ENCODE measurements around the gene LBHD1. TPM values are rescaled to one million over a fixed set of nuclear protein-coding genes. Genes with fewer than 3 reads are reported as not detected.
A peak's percentile ranks its signal among the peaks of the same experiment; 100 is the strongest.

The LBHD1 gene
- total and polyA plus RNA-seq, 2 of the 13 experiments (the other 11 are each of a cell fraction or from before 2014, with no cell fraction given), result 3.2 to 3.7 TPM

DNA sequence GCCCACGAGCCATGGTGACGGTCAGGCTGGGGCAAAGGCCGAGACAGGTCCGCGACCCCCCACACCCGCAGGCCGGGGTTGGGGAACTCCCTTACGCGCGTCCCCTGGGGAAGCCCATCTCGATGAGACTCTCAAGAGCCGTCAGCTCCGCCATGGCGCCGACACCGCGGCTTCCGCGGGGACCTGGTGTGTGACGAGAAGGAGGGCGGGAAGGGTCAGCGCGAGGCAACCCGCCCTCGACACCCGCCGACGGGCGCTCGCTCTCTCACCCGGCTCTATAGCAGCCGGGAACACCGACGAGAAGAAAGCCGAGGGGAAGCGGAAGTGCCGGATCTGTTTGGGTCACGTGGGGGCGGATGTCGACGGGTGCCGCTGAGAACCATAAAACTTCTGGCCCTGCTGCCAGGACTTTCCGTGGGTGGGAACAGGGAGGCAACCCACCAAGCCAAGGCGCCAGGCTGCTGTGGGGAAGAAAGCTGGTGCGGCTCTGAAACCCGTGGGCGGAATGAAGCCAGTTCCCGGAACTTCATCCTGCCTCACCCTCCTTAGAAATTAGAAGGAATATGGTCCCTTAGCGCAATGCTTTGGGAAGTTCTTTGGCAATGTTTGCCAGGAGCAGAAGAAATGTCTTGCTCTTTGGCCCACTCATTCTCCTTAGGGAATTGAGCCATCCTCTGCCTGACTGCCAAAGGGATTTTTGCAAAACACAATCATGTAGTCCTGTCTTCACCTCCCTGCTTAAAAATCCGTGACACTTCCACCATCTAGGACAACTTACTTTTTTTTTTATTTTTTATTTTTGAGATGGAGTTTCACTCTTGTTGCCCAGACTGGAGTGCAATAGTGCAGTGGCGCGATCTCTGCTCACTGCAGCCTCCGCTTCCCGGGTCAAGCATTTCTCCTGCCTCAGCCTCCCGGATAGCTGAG lies 7.0 kb upstream of the LBHD1 start, which contains the start of gene UBXN1 (continued):
- no peak for TF ChIP-seq ZBTB8A (CRISPR knock-in tag; IDR thresholded peaks at IDR 0.05; ENCODE audit: borderline replicate concordance, low read depth)
- TF ChIP-seq CCAR2 (optimal IDR thresholded peaks at IDR 0.05; ENCODE audit: low read depth, low read length), result peak; percentile 36
- no peak for TF ChIP-seq ZKSCAN1 (IDR thresholded peaks at IDR 0.05; ENCODE audit: low read length)
- no peak for TF ChIP-seq RCOR2 (CRISPR knock-in tag; IDR thresholded peaks at IDR 0.05)
- TF ChIP-seq ZFP36 (IDR thresholded peaks at IDR 0.05; ENCODE audit: borderline replicate concordance, low read depth, low read length, partially characterized antibody), result no peak
- TF ChIP-seq ZNF143 (CRISPR knock-in tag; IDR thresholded peaks at IDR 0.05), result peak; percentile 12; the same call in 1 of the 2 replicates
- TF ChIP-seq HDAC1 (CRISPR knock-in tag; IDR thresholded peaks at IDR 0.05), result peak; percentile 90
- no peak for TF ChIP-seq SMARCC2 (IDR thresholded peaks at IDR 0.05)
- TF ChIP-seq NCOA1 (CRISPR knock-in tag; IDR thresholded peaks at IDR 0.05), result no peak
- TF ChIP-seq, protein P1, sequence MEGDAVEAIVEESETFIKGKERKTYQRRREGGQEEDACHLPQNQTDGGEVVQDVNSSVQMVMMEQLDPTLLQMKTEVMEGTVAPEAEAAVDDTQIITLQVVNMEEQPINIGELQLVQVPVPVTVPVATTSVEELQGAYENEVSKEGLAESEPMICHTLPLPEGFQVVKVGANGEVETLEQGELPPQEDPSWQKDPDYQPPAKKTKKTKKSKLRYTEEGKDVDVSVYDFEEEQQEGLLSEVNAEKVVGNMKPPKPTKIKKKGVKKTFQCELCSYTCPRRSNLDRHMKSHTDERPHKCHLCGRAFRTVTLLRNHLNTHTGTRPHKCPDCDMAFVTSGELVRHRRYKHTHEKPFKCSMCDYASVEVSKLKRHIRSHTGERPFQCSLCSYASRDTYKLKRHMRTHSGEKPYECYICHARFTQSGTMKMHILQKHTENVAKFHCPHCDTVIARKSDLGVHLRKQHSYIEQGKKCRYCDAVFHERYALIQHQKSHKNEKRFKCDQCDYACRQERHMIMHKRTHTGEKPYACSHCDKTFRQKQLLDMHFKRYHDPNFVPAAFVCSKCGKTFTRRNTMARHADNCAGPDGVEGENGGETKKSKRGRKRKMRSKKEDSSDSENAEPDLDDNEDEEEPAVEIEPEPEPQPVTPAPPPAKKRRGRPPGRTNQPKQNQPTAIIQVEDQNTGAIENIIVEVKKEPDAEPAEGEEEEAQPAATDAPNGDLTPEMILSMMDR (CRISPR knock-in tag; IDR thresholded peaks at IDR 0.05), result no peak
- TF ChIP-seq ZNF605 (CRISPR knock-in tag; IDR thresholded peaks at IDR 0.05), result peak; percentile 82
- no peak for TF ChIP-seq ZNF367 (CRISPR knock-in tag; IDR thresholded peaks at IDR 0.05; ENCODE audit: borderline replicate concordance)
- peak; percentile 69; the same call in 1 of the 2 replicates for TF ChIP-seq HNRNPL (IDR thresholded peaks at IDR 0.05; ENCODE audit: low read depth, low read length)
- TF ChIP-seq, protein P2, sequence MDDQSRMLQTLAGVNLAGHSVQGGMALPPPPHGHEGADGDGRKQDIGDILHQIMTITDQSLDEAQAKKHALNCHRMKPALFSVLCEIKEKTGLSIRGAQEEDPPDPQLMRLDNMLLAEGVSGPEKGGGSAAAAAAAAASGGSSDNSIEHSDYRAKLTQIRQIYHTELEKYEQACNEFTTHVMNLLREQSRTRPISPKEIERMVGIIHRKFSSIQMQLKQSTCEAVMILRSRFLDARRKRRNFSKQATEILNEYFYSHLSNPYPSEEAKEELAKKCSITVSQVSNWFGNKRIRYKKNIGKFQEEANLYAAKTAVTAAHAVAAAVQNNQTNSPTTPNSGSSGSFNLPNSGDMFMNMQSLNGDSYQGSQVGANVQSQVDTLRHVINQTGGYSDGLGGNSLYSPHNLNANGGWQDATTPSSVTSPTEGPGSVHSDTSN (CRISPR knock-in tag; IDR thresholded peaks at IDR 0.05; ENCODE audit: borderline replicate concordance), result no peak
- no peak for TF ChIP-seq RFX1 (IDR thresholded peaks at IDR 0.05)
- TF ChIP-seq, protein P3, sequence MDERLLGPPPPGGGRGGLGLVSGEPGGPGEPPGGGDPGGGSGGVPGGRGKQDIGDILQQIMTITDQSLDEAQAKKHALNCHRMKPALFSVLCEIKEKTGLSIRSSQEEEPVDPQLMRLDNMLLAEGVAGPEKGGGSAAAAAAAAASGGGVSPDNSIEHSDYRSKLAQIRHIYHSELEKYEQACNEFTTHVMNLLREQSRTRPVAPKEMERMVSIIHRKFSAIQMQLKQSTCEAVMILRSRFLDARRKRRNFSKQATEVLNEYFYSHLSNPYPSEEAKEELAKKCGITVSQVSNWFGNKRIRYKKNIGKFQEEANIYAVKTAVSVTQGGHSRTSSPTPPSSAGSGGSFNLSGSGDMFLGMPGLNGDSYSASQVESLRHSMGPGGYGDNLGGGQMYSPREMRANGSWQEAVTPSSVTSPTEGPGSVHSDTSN (CRISPR knock-in tag; IDR thresholded peaks at IDR 0.05), result no peak
- TF ChIP-seq MZF1 (CRISPR knock-in tag; IDR thresholded peaks at IDR 0.05; ENCODE audit: borderline replicate concordance), result no peak
- no peak for TF ChIP-seq ZNF432 (CRISPR knock-in tag; IDR thresholded peaks at IDR 0.05; ENCODE audit: borderline replicate concordance)
- TF ChIP-seq, protein P4, sequence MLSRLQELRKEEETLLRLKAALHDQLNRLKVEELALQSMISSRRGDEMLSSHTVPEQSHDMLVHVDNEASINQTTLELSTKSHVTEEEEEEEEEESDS (CRISPR knock-in tag; IDR thresholded peaks at IDR 0.05; ENCODE audit: borderline replicate concordance), result no peak
- TF ChIP-seq, protein P5, sequence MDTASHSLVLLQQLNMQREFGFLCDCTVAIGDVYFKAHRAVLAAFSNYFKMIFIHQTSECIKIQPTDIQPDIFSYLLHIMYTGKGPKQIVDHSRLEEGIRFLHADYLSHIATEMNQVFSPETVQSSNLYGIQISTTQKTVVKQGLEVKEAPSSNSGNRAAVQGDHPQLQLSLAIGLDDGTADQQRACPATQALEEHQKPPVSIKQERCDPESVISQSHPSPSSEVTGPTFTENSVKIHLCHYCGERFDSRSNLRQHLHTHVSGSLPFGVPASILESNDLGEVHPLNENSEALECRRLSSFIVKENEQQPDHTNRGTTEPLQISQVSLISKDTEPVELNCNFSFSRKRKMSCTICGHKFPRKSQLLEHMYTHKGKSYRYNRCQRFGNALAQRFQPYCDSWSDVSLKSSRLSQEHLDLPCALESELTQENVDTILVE (CRISPR knock-in tag; IDR thresholded peaks at IDR 0.05), result 0 out of 2 replicates have a peak, but pooled peaks have one; percentile 39
- peak; percentile 69; the same call in 1 of the 2 replicates for TF ChIP-seq MIXL1 (CRISPR knock-in tag; IDR thresholded peaks at IDR 0.05)

Data from HepG2 (cell line).